Mucosa of descending colon (tissue), 3 donors: ENCODE results near the gene ARHGEF1. TPM values are rescaled to one million over a fixed set of nuclear protein-coding genes. Genes with fewer than 3 reads are reported as not detected.

Experiments used
- ATAC-seq: fragments of 200-7000 bp; cut with Tn5 transposase; one replicate; pipeline ENCODE4 v1.9.1; 2020; ENCODE audit warnings: mild to moderate bottlenecking, moderate library complexity
- DNase-seq, 3 donors: peaks; one replicate each; pipeline ENCODE4 v3.0.0-alpha.2; 2020
- H3K36me3 ChIP-seq: fragments of 200-600 bp; one replicate; pipeline ENCODE4 v1.8.0; 2021; ENCODE audit warnings: low read depth, mild to moderate bottlenecking
- H3K4me1 ChIP-seq: fragments of 200-600 bp; one replicate; pipeline ENCODE4 v1.8.0; 2021; ENCODE audit warnings: low read depth, mild to moderate bottlenecking
- H3K4me3 ChIP-seq: fragments of 200-600 bp; one replicate; pipeline ENCODE4 v1.8.0; 2021; ENCODE audit warnings: mild to moderate bottlenecking
- H3K9me3 ChIP-seq: fragments of 200-600 bp; one replicate; pipeline ENCODE4 v1.8.0; 2021; ENCODE audit warnings: mild to moderate bottlenecking
- intact Hi-C, 2 donors: fragments of 100-400 bp; cut with DNase I in 1 of 2; cut with micrococcal nuclease in 1 of 2; formaldehyde crosslinking; loops; one replicate each; pipeline versions ENCODE4 v1.11.0 to v1.11.1; 2022; cut with DNase I, micrococcal nuclease
- total RNA-seq, 3 donors: library from RNA; stranded (reverse); fragmentation: NEBNext Ultra II Directional in 2 of 3; extraction: Animal tissue kit (Norgen Biotek cat#: 25700) in 2 of 3; gene quantifications; one replicate each; pipeline versions ENCODE4 v1.2.1 to v1.2.4, GENCODE V29; 2021 to 2023
- TF ChIP-seq, protein P1 (sequence below): fragments of 200-600 bp; IDR thresholded peaks from one replicate; pipeline ENCODE4 v1.8.0; 2022; ENCODE audit warnings: antibody characterized with exemption, mild to moderate bottlenecking
- donor health status: DM: no; HTN: no; CAD: no; lungs with moderate emphysema.
- donor health status: DM: no; HTN: no; CAD: no.
- donor health status: DM: no; HTN: yes; CAD: no.

The ARHGEF1 gene
- total RNA-seq, 3 donors from 2014 or later, result 84.9 to 125 (median 92.3) TPM

DNA sequence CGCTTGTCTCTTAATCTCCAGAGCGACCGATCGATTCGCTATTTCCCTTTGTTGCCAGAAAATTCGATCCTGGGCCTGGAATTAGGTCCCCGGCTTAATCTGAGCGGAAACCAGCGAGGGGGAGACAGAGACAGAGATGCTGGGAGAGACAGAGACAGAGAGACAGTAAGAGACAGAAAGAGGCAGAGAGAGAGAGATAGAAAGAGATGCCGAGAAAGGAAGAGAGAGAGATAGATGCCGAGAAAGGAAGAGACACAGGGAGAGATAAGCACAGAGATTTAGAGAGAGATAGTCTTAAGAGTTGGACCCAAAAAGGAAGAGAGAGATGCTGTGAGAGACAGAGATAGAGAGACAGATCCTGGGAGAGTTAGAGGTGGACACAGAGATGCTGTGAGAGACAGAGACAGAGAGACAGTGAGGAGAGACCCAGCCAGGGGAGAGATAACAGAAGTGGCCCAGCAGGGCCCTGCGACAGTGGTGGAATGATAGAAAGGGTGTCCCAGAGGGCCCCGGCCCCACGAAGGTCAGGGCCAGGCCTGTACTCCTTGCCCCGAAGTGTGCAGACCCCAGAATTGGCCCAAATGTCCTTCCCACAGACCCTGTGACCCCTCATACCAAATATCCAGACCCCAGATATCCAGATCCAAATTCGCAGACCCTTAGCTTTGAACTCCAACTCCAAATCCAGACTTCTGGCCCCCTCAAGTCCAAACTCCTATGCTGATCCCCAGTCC, 43.9 kb downstream of the ARHGEF1 start:
- ATAC-seq (no peak), DNase-seq (peak in 1 of 3 donors; percentile 29)
- Histone ChIP-seq H3K4me3 (no peak overlapping the region), H3K9me3 (no peaks in the 10 kb centered on the region), H3K4me1 (peaks cover 17% of the 10 kb centered on the region), H3K36me3 (no peaks in the 10 kb centered on the region)
- intact Hi-C loops, result no loop called here
- TF ChIP-seq, protein P1, sequence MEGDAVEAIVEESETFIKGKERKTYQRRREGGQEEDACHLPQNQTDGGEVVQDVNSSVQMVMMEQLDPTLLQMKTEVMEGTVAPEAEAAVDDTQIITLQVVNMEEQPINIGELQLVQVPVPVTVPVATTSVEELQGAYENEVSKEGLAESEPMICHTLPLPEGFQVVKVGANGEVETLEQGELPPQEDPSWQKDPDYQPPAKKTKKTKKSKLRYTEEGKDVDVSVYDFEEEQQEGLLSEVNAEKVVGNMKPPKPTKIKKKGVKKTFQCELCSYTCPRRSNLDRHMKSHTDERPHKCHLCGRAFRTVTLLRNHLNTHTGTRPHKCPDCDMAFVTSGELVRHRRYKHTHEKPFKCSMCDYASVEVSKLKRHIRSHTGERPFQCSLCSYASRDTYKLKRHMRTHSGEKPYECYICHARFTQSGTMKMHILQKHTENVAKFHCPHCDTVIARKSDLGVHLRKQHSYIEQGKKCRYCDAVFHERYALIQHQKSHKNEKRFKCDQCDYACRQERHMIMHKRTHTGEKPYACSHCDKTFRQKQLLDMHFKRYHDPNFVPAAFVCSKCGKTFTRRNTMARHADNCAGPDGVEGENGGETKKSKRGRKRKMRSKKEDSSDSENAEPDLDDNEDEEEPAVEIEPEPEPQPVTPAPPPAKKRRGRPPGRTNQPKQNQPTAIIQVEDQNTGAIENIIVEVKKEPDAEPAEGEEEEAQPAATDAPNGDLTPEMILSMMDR, result no peak

DNA sequence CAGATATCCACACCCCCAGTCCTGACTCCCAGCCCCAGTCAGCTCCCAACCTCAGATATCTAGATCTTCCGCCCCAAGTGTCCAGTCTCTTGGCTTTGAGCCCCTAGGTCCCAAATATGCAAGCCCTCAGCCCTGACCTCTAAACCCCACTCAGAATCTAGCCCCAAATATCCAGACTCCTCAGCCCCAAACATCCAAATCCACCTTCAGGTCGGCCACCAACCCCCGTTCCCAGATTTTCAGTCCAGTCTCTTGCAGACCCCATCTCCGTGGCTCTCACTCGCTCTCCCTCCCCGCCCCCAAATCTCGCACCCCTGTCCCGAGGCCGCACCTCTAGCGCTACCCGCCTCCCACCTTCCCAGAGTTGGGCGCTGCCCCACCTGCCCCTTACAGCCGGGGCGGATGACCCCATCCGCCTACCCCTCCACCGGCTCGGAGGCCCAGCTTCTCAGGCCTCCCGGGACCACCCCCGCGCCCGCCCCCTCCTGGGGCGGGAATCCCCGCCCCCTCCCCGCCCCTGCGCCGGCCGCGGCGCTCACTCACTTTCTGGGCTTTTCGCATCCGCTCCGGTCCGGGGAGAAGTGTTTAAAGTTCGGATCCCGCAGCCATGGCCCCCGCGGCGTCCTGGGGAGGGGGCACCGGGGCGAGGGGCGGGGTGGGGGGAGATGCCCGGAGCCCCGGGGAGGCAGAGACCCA, 44.7 kb downstream of the ARHGEF1 start:
- ATAC-seq, result peak; percentile 16
- TF ChIP-seq, protein P1, result no peak
- peak in 1 of 3 donors; percentile 60 for DNase-seq
- no peak overlapping the region for H3K4me3 ChIP-seq
- no peaks in the 10 kb centered on the region for H3K36me3 ChIP-seq
- intact Hi-C loops, result no loop called here
- H3K9me3 ChIP-seq, result no peaks in the 10 kb centered on the region
- H3K4me1 ChIP-seq, result peaks cover 17% of the 10 kb centered on the region

- TF ChIP-seq, protein P1, result no peak
- Histone ChIP-seq H3K36me3 (no peaks in the 10 kb centered on the region), H3K4me1 (peaks cover 17% of the 10 kb centered on the region), H3K9me3 (no peaks in the 10 kb centered on the region), H3K4me3 (no peak within 1 kb of the TSS)
- DNase-seq (peak in 1 of 3 donors; percentile 55), ATAC-seq (peak; percentile 51)
- intact Hi-C loops, result no loop called here
Measured at GRCh38 chr19:41928221-41928683, 45.3 kb downstream of the ARHGEF1 start, which contains the start of gene ERFL. Gene ERFL (minus strand): TSS chr19:41928449. CDS start chr19:41912919, 15,530 bp downstream.

DNA sequence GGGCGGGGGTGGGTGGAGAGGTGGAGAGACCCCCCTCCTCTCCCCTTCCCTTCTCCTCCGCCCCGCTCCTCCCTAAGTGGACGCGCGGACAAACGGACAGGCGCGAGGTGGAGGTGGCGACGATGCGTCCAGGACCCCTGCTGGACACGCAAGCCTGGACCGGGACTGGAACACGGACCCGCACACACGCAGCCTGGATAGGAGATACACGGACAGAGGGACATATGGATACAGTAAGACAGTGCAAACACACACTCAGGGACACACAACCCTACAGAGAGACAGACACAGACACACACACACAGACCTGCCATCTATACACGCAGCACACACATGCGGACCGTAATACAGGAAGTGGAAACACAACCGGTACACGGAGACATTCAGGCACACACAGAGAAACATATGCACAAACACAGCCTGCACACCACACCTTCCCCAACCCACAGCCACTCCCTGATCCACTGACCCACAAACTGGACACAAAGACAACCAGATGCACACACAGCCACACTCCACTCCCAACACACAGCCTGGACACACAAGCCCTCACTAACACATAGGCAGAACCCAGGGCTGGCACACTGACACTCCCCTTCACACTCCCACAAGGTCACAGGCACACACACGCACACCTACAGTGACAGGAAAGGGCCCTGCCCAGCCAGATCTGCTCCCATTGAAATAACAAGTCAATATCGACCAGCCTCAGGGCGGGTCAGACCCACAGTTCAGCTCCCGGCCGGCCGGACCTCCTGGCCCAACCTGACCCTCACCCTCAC, 46.0 kb downstream of the ARHGEF1 start:
- ATAC-seq, result peak; percentile 79
- H3K4me3 ChIP-seq, result no peak overlapping the region

More for the DNA sequence above, 46.0 kb downstream of the ARHGEF1 start:
- H3K9me3 ChIP-seq, result no peaks in the 10 kb centered on the region
- intact Hi-C loops, result no loop called here
- no peaks in the 10 kb centered on the region for H3K36me3 ChIP-seq
- peaks cover 17% of the 10 kb centered on the region for H3K4me1 ChIP-seq
- TF ChIP-seq, protein P1, result no peak
- DNase-seq, result peak; percentile 53 to 62 (median 60)
